HG03025 (cell line): ENCODE measurements around the gene TESK1.
"Not testable (repeated sequence)": the region's sequence is repeated elsewhere in the genome, so short reads cannot be mapped to it uniquely, and the experiment has no call there.

Experiments used
- ATAC-seq: cut with Tn5 transposase; IDR thresholded peaks from one replicate; pipeline ENCODE4 v1.9.1; 2021; ENCODE audit warnings: mild to moderate bottlenecking, moderate library complexity; ENCODE audit not compliant: unreplicated experiment, low FRiP score

The TESK1 gene

GRCh38 chr9:35579659-35580227 is 25.3 kb upstream of the TESK1 start:
- ATAC-seq = not testable (repeated sequence)

GRCh38 chr9:35583521-35583920 is 21.5 kb upstream of the TESK1 start:
- ATAC-seq = not testable (repeated sequence)

GRCh38 chr9:35584681-35585080 is 20.4 kb upstream of the TESK1 start:
- not testable (repeated sequence) for ATAC-seq

- ATAC-seq = not testable (repeated sequence)
These were observed 16.6 kb upstream of the TESK1 start for GRCh38 chr9:35588506-35588905.

GRCh38 chr9:35593581-35593980 is 11.5 kb upstream of the TESK1 start:
- ATAC-seq = no peak

GRCh38 chr9:35594471-35594870 is 10.6 kb upstream of the TESK1 start:
- no peak for ATAC-seq

GRCh38 chr9:35596907-35597306 is 8.2 kb upstream of the TESK1 start:
- not testable (repeated sequence) for ATAC-seq

- no peak for ATAC-seq
These were observed 6.0 kb upstream of the TESK1 start for GRCh38 chr9:35598866-35599590.

- ATAC-seq = no peak
These were observed 5.1 kb upstream of the TESK1 start for GRCh38 chr9:35599763-35600604.

GRCh38 chr9:35603506-35603985 is 1.5 kb upstream of the TESK1 start:
- no peak for ATAC-seq

GRCh38 chr9:35603986-35604577 is 980 bp upstream of the TESK1 start:
- peak; percentile 75 for ATAC-seq

- ATAC-seq = peak; percentile 10
These were observed 482 bp downstream of the TESK1 start for GRCh38 chr9:35605351-35606137.

GRCh38 chr9:35606138-35606504 is 1.1 kb downstream of the TESK1 start:
- ATAC-seq = no peak

GRCh38 chr9:35606726-35607125 is 1.7 kb downstream of the TESK1 start:
- ATAC-seq = no peak

GRCh38 chr9:35608221-35608620 is 3.2 kb downstream of the TESK1 start:
- ATAC-seq = no peak

GRCh38 chr9:35609001-35609819 is 4.1 kb downstream of the TESK1 start:
- no peak for ATAC-seq

GRCh38 chr9:35609820-35610163 is 4.7 kb downstream of the TESK1 start:
- no peak for ATAC-seq

GRCh38 chr9:35611230-35611797 is 6.3 kb downstream of the TESK1 start:
- ATAC-seq = no peak

- ATAC-seq = not testable (repeated sequence)
These were observed 7.0 kb downstream of the TESK1 start for GRCh38 chr9:35612066-35612465.
